ENCODE data around the gene BAHCC1.
"Not testable (repeated sequence)": the region's sequence is repeated elsewhere in the genome, so short reads cannot be mapped to it uniquely, and the experiment has no call there.

The BAHCC1 gene

DNA sequence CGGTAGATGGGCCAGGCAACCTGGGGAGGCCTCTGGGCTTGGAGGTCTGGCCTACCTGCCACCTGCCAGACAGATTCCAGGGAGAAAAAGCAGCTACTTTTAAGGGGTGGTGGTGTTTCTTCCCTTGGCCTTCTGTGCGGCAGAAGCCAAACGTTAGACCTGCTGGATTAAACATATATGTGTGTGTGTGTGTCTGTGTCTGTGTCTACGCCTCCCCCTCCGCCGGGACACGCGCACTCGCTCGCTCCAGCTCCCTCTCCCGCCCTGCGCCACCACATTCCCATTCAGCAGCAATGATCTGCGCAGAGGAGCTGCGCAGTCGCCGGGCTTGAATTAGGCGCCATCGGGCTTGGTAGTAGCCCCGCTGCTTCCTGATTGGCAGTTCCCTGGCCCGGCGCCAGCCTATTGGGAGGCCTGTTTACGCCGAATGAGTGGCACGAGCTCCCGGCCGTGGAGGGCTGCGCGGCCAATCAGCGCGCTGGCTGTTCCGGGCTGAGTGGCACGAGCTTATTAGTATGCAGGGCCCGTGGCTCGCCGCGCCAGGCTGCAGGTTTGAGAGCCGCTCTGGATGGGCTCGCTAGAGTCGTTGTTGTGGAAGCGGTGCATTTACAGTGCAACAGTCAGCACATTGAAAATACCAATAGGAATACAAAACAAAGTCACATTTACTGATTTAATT is at the start of gene BAHCC1:
Gene BAHCC1 (plus strand): TSS at position 537 of the 679 bp plus-strand sequence. CDS start 4,283 bp downstream, outside the sequence.
- peak; percentile 95 for FAIRE-seq

DNA sequence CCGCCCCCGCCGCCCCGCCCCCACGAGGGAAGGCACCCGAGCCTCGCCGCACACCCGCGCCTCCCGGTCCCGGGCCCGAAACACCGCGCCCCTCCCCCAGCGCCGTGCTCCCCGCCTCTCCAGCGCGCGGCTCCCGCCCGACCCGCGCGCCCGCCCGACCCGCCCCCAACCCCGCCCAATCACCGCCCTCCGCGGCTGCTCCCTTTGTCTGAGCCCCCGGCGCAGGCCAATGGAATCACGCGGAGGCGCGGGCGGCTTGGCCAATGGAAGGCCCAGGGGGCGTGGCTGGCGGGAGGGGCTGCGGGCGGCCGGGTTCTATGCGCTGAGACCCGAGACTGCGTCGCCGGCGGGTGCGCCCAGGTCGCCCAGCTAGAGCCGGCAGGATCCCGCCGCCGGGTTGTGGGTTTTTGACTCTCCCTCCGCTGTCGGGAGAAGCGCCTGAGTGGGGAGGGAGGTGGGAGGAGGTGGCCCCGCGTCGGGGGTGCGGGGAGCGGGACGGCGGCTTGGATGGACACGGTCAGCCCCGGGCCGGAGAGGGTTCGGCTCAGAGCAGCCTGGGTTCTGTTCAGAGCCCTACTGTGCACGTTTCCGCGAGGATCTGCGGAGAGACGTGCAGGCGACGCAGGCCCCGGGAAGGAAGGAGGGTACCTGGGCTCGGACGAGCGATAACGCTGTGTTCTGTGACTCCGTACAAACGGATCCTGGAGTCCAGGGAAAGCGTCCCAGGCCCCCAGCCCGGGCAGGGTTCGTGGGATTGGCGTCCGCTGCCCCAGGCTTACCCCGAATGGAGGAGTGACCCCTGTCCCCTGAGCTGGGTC is 49.0 kb upstream of the BAHCC1 start:
- no peak for FAIRE-seq

DNA sequence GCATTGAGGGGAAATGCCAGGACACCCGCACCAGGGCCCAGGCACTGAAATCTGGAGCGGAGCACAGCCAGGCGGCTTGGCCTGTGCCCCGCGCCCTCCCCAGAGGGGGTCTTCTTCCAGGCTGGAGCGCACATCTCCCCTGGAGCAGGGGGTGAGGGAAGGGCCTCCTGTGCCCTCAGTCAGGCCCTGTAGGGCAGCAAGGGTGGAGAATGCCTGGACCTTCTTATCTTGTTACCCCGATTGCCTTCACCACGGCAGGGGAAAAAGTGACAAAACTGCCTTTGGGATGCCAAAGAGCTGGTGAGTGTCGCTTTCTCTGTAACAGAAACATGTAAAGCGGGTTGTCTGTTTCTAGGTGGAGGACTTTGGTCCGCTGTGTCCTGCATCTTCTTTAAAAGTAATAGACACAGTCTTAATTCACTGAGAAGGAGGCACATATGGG is 48.3 kb upstream of the BAHCC1 start:
- FAIRE-seq, result no peak

DNA sequence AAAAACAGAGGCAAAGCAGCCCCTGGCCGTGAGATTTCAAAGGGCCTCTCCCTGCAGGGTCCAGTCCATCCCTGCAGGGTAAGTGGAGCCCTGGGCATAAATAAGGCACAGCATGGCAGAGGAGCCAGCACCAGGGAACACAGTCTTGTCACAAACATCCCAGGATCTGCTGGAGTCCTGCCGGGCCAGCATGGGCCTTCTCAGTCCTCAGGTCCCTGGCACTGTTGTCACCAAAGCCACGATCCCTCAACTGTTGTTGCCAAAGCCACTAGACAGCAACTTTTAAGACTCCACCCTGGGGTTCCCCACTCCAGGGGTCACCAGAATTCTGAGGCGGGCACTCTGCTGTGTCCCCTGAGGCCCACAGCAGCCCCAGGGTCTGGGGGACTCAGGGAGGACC is 47.8 kb upstream of the BAHCC1 start:
- FAIRE-seq, result no peak

DNA sequence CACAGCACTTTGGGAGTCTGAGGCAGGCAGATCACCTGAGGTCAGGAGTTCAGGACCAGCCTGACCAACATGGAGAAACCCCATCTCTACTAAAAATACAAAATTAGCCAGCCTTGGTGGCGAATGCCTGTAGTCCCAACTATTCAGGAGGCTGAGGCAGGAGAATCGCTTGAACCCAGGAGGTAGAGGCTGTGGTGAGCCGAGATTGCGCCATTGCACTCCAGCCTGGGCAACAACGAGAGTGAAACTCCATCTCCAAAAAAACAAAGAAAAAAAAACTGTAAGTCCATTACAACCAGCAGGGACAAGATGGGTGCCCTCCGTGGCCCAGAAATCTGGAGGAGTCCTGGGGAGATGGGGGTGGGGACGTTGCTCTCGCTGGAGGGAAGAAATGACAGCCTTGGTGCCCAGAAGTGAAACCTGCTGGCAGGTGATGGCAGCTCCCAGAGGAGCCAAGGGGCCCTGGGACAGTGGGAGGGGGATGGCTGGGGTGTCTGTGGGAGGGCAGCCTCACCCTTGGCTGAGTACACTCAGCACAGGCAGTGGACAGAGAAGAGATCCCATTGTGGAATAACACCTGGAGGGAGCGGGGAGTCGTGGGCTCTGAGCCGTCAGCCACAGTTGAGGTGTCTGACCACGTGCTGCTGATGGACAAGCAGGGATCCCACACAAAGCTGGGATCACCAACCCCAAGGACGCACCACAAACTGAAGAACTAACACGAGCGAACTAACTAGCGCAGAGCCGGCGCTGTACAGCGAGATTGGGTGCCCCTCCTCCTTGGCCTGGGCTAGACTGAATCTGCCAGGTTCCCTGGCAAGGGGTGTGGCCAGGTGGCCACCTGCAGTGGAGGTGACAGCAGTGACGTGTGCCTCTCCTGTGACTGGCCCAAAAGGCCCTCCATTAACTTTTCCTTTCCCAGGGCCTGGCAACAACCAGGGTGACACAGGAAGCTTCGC is 46.9 kb upstream of the BAHCC1 start:
- FAIRE-seq, result no peak

DNA sequence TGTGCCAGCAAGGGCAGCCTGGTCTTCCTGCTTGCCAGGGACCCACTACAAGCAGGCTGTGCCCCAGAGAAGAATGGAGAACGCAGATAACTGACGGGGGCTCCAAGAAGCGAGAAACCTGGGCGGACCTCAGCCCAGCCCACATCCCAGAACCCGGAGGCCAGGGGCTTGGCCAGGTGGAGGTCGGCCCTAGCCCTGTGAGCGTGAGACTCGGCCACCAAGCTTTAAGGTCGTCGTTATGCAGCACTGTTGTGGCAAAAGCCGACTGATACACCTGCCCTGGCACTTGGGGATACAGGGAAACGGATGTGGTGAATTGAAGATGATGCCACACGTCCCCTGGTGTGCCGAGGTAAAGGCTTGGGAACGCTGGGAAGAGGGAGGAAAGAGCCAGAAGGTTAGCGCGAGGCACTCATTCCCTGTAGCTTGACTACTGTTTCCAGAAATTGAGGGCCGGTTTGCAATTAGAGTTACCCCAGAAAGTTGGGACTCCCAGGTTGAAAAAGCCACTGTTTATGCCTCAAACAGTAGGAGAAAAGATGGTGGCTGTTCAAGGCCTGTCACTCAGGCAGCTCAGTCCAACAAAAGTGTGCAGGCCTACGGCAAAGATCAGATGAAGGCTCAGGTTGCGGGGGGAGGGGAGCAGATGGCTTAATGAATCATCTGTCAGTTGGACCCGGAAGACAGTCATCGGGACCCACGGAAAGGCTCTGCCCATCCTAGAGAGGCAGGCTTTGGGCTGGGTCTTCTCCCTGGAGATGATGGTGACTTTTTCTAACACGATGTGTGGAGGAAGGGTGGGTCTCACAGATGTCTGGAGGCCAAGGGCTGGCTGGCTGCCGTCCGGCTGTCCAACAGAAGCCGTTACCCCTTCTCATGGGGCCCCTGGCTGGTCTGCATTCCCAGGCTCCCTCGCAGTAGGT is 45.6 kb upstream of the BAHCC1 start:
- FAIRE-seq, result no peak

DNA sequence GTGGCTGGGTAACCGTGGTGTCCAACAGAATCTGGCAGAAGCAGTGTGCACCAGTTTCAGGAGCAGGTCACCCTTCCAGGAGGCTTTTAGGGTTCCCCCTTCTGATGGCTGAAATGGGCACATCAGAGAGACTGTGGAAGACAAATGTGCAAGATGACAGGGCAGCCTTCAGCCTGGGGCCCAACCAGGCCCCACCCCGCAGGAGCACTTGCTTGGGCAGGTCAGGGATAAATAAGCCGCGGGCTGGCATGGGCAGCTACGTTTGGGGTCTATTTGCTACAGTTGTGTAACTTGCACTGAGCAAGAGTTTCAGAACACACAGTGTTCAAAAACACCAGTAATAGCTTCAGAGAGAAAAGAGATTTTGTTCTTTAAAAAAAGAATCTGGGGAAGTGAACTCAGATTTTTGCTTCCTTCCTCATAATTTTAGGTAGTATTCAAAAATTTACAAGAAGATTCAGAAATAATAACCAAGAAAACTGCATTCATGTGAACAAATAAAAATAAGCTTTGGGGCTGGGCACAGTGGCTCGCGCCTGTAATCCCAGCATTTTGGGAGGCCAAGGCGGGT is 44.9 kb upstream of the BAHCC1 start:
- no peak for FAIRE-seq

DNA sequence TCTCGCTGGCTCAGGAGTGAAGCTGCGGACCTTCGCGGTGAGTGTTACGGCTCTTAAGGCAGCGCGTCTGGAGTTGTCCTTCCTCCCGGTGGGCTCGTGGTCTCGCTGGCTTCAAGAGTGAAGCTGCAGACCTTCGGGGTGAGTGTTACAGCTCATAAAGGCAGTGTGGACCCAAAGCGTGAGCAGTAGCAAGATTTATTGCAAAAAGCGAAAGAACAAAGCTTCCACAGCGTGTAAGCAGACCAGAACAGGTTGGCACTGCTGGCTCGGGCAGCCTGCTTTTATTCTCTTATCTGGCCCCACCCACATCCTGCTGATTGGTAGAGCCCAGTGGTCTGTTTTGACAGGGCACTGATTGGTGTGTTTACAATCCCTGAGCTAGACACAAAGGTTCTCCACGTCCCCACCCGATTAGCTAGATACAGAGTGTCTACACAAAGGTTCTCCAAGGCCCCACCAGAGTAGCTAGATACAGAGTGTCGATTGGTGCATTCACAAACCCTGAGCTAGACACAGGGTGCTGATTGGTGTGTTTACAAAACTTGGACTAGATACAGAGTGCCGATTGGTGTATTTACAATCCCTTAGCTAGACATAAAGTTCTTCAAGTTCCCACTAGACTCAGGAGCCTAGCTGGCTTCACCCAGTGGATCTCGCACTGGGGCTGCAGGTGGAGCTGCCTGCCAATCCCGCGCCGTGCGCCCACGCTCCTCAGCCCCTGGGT is 43.8 kb upstream of the BAHCC1 start:
- FAIRE-seq, result not testable (repeated sequence)

DNA sequence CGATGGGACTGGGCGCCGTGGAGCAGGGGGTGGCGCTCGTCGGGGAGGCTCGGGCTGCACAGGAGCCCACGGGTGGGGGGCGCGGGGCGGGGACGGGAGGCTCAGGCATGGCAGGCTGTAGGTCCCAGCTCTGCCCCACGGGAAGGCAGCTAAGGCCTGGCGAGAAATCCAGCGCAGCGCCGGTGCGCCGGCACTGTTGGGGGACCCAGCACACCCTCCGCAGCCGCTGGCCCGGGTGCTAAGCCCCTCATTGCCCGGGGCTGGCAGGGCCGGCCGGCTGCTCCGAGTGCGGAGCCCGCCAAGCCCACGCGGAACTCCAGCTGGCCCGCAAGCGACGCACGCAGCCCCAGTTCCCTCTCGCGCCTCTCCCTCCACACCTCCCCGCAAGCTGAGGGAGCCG is 43.2 kb upstream of the BAHCC1 start:
- FAIRE-seq, result not testable (repeated sequence)

DNA sequence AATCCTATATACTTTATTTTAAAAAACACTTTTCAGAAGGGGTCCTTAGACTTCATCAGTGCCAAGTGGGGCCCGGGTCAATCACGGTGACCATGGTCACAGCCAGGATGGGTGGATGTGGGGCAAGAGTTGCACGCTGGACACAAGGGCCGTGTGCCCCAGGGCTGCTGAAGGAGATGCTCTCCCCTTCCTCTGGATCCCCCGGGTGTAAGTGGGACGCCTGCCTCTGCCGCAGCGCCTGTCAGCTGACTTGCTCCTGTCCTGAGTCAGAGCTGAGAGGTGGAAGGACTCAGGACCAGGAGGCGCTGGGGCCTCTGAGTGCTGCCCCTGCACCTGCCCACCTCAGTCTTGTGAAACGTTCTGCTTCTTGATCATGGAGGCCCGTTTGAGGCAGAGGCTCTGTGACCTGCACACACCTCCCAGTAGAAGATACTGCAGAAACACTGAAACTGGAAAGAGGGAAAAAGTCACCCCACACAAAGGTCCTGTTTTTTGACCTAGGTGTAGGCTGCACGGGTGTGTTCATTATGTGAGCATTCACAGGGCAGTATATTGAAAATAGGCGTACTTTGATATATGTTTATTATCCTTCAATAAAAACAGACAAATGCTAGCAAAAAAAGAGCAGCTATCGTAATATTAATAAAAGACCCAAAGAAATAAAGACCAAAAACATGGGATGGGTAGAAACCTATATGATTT is 40.9 kb upstream of the BAHCC1 start:
- no peak for FAIRE-seq

DNA sequence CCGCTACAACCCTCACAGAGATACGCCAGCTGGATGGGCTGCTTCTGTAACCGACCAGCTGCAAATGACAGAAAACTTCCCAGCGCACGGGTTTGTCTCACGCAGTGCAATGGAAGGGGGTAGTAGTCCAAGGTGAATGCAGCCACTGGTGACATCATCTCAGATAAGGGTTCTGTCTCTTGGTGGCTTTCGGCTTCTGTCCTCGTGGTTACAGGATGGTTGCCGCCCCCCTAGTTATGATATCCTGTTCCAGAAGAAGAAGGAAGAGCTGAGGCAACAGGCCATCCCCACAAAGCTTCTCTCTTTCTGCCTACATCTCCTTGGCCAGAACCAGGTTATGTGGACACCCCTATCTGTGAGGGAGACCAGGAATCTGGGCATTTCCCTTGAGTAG is 40.3 kb upstream of the BAHCC1 start:
- FAIRE-seq, result no peak

DNA sequence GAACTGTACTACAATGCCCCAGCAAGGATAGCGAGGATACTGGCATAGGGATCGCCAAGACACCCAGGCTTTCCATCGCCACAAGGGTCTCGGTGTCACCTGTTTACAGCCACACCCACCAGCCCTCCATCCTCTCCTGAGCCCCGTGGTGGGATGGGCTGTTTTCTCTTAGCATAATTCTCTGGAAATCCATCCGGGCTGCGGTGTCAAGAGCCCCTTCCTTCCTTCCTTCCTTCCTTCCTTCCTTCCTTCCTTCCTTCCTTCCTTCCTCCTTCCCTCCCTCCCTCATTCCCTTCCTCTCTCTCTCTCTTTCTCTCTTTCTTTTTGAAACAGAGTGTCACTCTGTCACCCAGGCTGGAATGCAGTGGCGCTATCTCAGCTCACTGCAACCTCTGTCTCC is 36.0 kb upstream of the BAHCC1 start:
- FAIRE-seq, result no peak

DNA sequence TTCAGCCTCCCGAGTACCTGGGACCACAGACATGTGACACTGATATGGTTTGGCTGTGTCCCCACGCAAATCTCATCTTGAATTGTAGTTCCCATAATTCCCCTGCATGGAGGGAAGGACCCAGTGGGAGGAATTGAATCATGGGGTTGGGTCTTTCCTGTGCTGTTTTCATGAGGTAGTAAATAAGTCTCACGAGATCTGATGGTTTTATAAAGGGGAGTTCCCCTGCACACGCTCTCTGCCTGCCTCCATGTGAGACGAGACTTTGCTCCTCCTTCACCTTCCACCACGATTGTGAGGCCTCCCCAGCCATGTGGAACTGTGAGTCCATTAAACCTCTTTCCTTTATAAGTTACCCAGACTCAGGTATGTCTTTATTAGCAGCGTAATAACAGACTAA is 33.3 kb upstream of the BAHCC1 start:
- FAIRE-seq, result not testable (repeated sequence)

DNA sequence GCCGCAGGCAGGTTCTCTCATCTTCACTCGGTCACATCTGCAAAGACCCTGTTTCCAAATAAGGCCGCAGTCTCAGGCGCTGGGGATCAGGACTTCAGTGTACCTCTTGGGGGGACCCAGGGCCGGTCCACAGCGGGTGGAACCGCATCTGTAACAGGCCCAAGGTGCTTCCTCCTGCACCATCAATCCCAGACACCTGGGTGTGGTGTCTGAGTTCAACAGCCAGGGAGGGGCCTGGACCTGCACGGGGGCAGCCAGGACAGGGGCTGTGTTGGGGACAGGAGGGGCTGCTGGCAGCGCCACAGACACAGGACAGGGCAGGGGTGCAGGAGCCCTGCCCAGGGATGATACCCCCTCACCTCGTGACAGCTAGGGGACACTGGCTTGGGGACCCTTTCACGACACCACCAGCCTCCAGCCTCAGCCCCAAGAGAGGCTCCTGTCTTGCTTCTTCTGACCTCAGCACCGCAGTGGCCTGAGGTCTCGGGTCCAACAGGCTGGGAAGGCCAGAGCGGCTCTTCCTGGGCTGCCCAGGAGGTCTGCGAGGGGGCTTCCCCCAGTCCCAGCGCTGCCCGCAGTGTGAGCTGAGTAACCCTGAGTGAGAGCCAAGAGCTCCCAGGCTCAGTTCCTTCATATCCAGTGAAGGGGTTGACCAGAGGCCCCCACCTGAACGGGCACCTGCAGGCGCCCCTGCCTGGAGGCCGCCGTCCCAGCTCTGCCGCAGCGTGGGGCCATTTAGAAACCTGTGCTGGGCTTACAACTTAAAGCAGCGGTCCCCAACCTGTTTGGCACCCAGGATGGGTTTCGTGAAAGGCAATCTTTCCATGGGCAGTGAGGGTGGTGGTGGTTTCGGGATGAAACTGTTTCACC is 30.7 kb upstream of the BAHCC1 start:
- FAIRE-seq, result no peak

DNA sequence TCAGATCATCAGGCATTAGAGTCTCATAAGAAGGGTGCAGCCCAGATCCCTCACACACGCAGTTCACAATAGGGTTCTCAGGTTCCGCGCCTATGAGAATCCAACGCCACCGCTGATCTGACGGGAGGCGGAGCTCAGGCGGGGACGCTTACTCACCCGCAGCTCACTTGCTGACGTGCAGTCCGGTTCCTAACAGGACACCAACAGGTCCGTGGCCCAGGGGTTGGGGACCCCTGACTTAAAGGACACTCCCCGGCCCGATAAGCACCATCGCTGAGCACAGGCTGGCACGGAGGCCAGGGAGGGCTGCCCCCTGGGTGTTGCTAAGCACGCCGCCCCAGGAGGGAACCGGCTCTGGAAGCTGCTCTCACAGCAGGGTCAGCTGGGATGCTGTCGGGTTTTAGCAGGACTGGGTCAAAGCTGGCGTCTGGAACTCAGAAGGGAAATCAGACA is 30.1 kb upstream of the BAHCC1 start:
- FAIRE-seq, result no peak

DNA sequence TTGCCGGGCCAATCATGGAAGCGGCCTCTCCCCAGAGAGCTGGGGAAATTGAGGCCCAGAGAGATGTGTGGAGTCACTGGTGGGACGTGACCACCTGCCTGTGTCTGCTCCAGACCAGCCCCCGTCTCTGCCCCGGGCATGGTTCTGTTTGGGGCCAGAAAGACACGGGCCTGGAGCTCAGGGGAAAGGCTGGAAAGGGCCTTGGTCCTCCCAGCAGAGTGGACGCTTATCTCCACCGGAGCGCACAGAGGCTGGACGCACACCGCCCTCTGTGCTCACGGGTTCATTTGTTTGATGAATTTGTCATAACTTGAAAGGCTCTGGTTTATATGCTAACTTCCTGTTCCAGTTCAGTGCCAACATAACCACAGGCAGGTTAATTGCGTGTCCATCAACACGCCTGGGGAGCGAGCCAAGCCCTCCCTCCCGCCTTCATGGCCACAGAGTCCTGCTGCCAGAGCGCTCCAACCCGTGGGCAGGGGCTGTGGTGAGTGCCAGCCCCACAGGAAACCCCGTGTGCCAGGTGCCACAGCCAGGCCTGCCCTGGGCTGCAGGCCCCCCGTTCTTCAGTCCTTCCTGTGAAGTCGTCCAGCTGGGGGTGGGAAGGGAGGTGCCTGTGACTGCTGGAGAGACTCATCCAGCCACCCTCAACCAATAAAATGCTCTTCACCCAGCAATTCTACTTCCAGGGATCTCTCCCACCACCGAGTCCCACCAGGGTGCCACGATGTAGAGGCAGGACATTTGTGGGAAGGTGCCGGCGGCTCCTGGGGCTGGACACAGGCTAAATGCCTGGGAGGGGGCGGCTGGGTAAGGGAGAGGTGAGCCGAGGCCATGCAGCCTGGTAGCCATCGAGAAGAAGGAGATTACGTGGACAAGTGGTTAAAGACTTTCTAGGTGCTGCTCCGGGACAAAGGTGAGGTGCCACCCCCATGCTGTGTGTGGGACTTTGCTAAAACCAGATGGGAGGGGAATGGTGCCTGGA is 29.4 kb upstream of the BAHCC1 start:
- FAIRE-seq, result no peak

DNA sequence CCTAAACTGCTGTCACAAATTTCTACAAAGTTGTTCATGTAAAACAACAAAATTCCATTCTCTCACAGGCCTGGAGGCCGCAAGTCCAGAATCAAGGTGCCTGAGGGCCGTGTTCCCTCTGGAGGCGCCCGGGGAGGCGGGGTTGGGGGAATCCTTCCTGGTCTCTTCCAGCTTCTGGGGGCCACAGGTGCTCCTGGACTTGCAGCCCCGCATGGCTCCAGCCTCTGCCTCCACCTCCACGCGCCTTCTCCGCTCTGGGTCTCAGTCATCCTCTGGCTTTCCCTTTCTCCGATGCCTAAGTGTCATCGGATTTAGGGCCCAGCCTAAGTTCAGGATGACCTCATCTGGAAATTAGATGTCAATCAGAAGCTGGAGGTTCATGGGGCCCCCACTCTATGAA is 28.6 kb upstream of the BAHCC1 start:
- FAIRE-seq, result no peak

DNA sequence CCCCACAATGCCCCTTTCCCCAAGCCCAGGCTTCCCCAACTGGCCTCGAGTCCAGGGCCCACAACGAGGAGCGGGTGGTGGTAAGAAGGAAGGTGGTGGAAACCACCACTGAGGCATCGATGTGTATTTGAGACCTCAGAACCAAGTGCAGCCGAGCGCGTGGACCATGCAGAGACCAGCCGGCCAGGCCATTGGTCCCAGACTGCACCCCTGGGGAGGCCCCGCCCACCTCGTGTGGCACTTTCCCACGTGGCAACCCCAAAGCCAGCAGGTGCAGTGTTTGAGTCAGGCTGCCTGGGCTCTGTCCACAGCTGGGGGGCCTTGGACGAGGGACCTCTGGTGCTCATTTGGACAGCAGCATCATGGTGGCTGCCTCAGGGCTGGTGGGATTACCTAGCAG is 28.1 kb upstream of the BAHCC1 start:
- no peak for FAIRE-seq

All from islet of Langerhans (tissue), 1 donor.